Ovary (tissue), 3 donors: ENCODE results near the gene SLC38A4.

Experiments used
- EP300 ChIP-seq: sonication (generic); formaldehyde crosslinking; IDR thresholded peaks from one replicate; pipeline ENCODE4 v1.6.1; 2017; ENCODE audit warnings: antibody characterized with exemption
- POLR2A ChIP-seq: fragments of 450-650 bp; IDR thresholded peaks from one replicate; pipeline ENCODE4 v1.6.1; 2017; ENCODE audit warnings: antibody characterized with exemption, mild to moderate bottlenecking, moderate library complexity
- TF ChIP-seq, protein P1 (sequence below), 3 donors: fragments of 450-650 bp in 2 of 3; fragments of 200-600 bp in 1 of 3; IDR thresholded peaks; one replicate each; pipeline versions ENCODE4 v1.5.1 to v1.8.0; 2016 to 2022; ENCODE audit warnings: antibody characterized with exemption in 3 of 3, mild to moderate bottlenecking in 1 of 3
- donor health status: DM: no; HTN: no; CAD: no.

DNA sequence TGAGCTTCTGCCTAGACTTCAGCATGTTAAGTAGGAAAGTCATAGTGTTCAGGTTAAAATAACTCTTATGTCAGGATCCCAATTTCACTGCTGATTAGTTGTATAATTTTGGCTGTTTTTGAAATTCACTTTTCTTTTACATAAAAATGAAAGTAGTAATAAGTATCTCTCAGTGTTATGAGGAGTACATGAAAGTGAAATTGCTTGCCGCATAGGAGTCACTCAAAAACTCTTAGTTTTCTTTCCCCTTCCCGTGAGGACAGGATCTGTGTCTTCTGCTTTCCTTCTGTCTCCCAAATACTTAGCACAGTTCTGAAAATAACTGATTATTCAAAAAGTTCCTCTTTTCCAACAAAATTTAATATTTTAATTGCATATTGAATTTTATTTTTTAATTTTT is 100.5 kb downstream of the SLC38A4 start:
- TF ChIP-seq, protein P1, sequence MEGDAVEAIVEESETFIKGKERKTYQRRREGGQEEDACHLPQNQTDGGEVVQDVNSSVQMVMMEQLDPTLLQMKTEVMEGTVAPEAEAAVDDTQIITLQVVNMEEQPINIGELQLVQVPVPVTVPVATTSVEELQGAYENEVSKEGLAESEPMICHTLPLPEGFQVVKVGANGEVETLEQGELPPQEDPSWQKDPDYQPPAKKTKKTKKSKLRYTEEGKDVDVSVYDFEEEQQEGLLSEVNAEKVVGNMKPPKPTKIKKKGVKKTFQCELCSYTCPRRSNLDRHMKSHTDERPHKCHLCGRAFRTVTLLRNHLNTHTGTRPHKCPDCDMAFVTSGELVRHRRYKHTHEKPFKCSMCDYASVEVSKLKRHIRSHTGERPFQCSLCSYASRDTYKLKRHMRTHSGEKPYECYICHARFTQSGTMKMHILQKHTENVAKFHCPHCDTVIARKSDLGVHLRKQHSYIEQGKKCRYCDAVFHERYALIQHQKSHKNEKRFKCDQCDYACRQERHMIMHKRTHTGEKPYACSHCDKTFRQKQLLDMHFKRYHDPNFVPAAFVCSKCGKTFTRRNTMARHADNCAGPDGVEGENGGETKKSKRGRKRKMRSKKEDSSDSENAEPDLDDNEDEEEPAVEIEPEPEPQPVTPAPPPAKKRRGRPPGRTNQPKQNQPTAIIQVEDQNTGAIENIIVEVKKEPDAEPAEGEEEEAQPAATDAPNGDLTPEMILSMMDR (IDR thresholded peaks at IDR 0.05): no peak
- no peak for TF ChIP-seq POLR2A
- TF ChIP-seq EP300: no peak
